H9 (cell line): ENCODE measurements around the gene CACNA1D. TPM values are rescaled to one million over a fixed set of nuclear protein-coding genes. Genes with fewer than 3 reads are reported as not detected.

Experiments
- DNase-seq: peaks from one replicate; pipeline ENCODE4 v3.0.0-alpha.2; 2017
- H2AFZ ChIP-seq: one replicate; pipeline ENCODE4 v1.6.1; 2013; ENCODE audit warnings: mild to moderate bottlenecking, low read length, control low read depth, moderate library complexity
- H2AK5ac ChIP-seq: 2 replicates; pipeline ENCODE4 v1.6.1; 2013; ENCODE audit warnings: low read length, control low read depth, mixed read lengths; ENCODE audit not compliant: insufficient read length
- H2BK120ac ChIP-seq: one replicate; pipeline ENCODE4 v1.6.1; 2013; ENCODE audit warnings: low read depth, mild to moderate bottlenecking, low read length, control low read depth, inconsistent platforms; ENCODE audit not compliant: poor library complexity, severe bottlenecking
- H2BK12ac ChIP-seq: 2 replicates; pipeline ENCODE4 v1.6.1; 2013; ENCODE audit warnings: low read length, control low read depth, mixed read lengths, low read depth; ENCODE audit not compliant: insufficient read length
- H2BK15ac ChIP-seq: 2 replicates; pipeline ENCODE4 v1.6.1; 2013; ENCODE audit warnings: low read depth, low read length, control low read depth
- H2BK20ac ChIP-seq: one replicate; pipeline ENCODE4 v1.6.1; 2013; ENCODE audit warnings: low read depth, mild to moderate bottlenecking, low read length, control low read depth, inconsistent platforms; ENCODE audit not compliant: poor library complexity, severe bottlenecking
- H2BK5ac ChIP-seq: 2 replicates; pipeline ENCODE4 v1.6.1; 2013; ENCODE audit warnings: low read length, control low read depth, mixed read lengths; ENCODE audit not compliant: insufficient read length
- H3K14ac ChIP-seq: 2 replicates; pipeline ENCODE4 v1.6.1; 2013; ENCODE audit warnings: low read length, control low read depth; ENCODE audit not compliant: insufficient read depth
- H3K18ac ChIP-seq: 2 replicates; pipeline ENCODE4 v1.6.1; 2013; ENCODE audit warnings: low read depth, mild to moderate bottlenecking, mixed read lengths, low read length, control low read depth; ENCODE audit not compliant: insufficient read length
- H3K23ac ChIP-seq: 2 replicates; pipeline ENCODE4 v1.6.1; 2013; ENCODE audit warnings: low read length, control low read depth, mixed read lengths, low read depth; ENCODE audit not compliant: insufficient read length
- H3K23me2 ChIP-seq: 2 replicates; pipeline ENCODE4 v1.6.1; 2013; ENCODE audit warnings: low read depth, mild to moderate bottlenecking, mixed read lengths, low read length, control low read depth; ENCODE audit not compliant: insufficient read length, poor library complexity, severe bottlenecking
- H3K27ac ChIP-seq: 2 replicates; pipeline ENCODE4 v1.5.1; 2013; ENCODE audit warnings: low read length, control low read depth, mixed read lengths, low read depth; ENCODE audit not compliant: insufficient read length
- H3K27me3 ChIP-seq: 2 replicates; pipeline ENCODE4 v1.6.1; 2013; ENCODE audit warnings: low read length, control low read depth, inconsistent platforms; ENCODE audit not compliant: insufficient read depth
- H3K4ac ChIP-seq: 2 replicates; pipeline ENCODE4 v1.6.1; 2013; ENCODE audit warnings: low read depth, mild to moderate bottlenecking, control low read depth, inconsistent platforms, low read length, moderate library complexity
- H3K4me1 ChIP-seq: 2 replicates; pipeline ENCODE4 v1.6.1; 2013; ENCODE audit warnings: low read length, control low read depth, inconsistent platforms; ENCODE audit not compliant: insufficient read depth
- H3K4me2 ChIP-seq: 2 replicates; pipeline ENCODE4 v1.6.1; 2013; ENCODE audit warnings: low read length, control low read depth, mixed read lengths; ENCODE audit not compliant: insufficient read length, insufficient read depth
- H3K56ac ChIP-seq: 2 replicates; pipeline ENCODE4 v1.6.1; 2013; ENCODE audit warnings: low read depth, mild to moderate bottlenecking, mixed read lengths, low read length, control low read depth; ENCODE audit not compliant: insufficient read length
- H3K79me1 ChIP-seq: 2 replicates; pipeline ENCODE4 v1.6.1; 2013; ENCODE audit warnings: low read depth, mild to moderate bottlenecking, moderate library complexity, low read length, control low read depth, inconsistent platforms; ENCODE audit not compliant: insufficient read depth, poor library complexity, severe bottlenecking
- H3K79me2 ChIP-seq: 2 replicates; pipeline ENCODE4 v1.6.1; 2013; ENCODE audit warnings: low read length, control low read depth, inconsistent platforms; ENCODE audit not compliant: insufficient read depth
- H3K9ac ChIP-seq: 2 replicates; pipeline ENCODE4 v1.6.1; 2013; ENCODE audit warnings: low read length, control low read depth, mixed read lengths; ENCODE audit not compliant: insufficient read length; ENCODE audit errors: extremely low read depth
- H3K9me3 ChIP-seq: one replicate; pipeline ENCODE4 v1.6.1; 2013; ENCODE audit warnings: low read depth, low read length, inconsistent platforms; ENCODE audit not compliant: control insufficient read depth
- H3T11ph ChIP-seq: one replicate; pipeline ENCODE4 v1.6.1; 2013; ENCODE audit warnings: mild to moderate bottlenecking, low read length, control low read depth, inconsistent platforms
- H4K20me1 ChIP-seq: one replicate; pipeline ENCODE4 v1.6.1; 2013; ENCODE audit not compliant: control insufficient read depth, insufficient read length, insufficient read depth
- H4K5ac ChIP-seq: 2 replicates; pipeline ENCODE4 v1.6.1; 2013; ENCODE audit warnings: low read depth, mild to moderate bottlenecking, mixed read lengths, low read length, control low read depth; ENCODE audit not compliant: insufficient read length
- H4K8ac ChIP-seq: replicated peaks from 2 replicates; pipeline ENCODE4 v1.6.1; 2013; ENCODE audit warnings: low read length, control low read depth, mixed read lengths, low read depth; ENCODE audit not compliant: insufficient read length
- H4K91ac ChIP-seq: 2 replicates; pipeline ENCODE4 v1.6.1; 2013; ENCODE audit warnings: low read depth, mild to moderate bottlenecking, moderate library complexity, mixed read lengths, low read length, control low read depth; ENCODE audit not compliant: insufficient read length
- H3K27ac Mint-ChIP-seq, 3 experiments: 2 replicates in 2 of 3; 3 replicates in 1 of 3; pipeline ENCODE4 v1.8.0; 2020 to 2021; ENCODE audit warnings: mixed read lengths in 3 of 3, mild to moderate bottlenecking in 1 of 3, moderate library complexity in 1 of 3
- H3K27me3 Mint-ChIP-seq: 2 replicates; pipeline ENCODE4 v1.8.0; 2021; ENCODE audit warnings: low read depth, mild to moderate bottlenecking, moderate library complexity, mixed read lengths
- H3K36me3 Mint-ChIP-seq, 3 experiments: 2 replicates in 2 of 3; 3 replicates in 1 of 3; pipeline ENCODE4 v1.8.0; 2020 to 2021; ENCODE audit warnings: low read depth in 3 of 3, mixed read lengths in 3 of 3; ENCODE audit not compliant: insufficient read depth in 1 of 3
- H3K4me1 Mint-ChIP-seq, 2 experiments: 2 replicates each; pipeline ENCODE4 v1.8.0; 2020; ENCODE audit warnings: mixed read lengths in 2 of 2
- H3K4me3 Mint-ChIP-seq, 2 experiments: 2 replicates in 1 of 2; 3 replicates in 1 of 2; pipeline ENCODE4 v1.8.0; 2020 to 2021; ENCODE audit warnings: mild to moderate bottlenecking in 2 of 2, mixed read lengths in 2 of 2, moderate library complexity in 1 of 2
- H3K9me3 Mint-ChIP-seq, 2 experiments: 2 replicates in 1 of 2; 3 replicates in 1 of 2; pipeline ENCODE4 v1.8.0; 2020; ENCODE audit warnings: mild to moderate bottlenecking in 2 of 2, mixed read lengths in 2 of 2, moderate library complexity in 1 of 2
- WGBS: extraction: QIAGEN DNeasy Blood & Tissue Kit; methylation state at CpG from one replicate; pipeline ENCODE4 v1.1.7; 2013; ENCODE audit warnings: missing lambda C conversion rate, low lambda C conversion rate, mixed read lengths; ENCODE audit not compliant: insufficient read length; ENCODE audit errors: extremely low coverage; 5-methylcytosine and 5-hydroxymethylcytosine counted together
- total RNA-seq: library from RNA; stranded (reverse); gene quantifications from 2 replicates; pipeline ENCODE4 v1.2.1, GENCODE V29; 2021
- TF ChIP-seq, protein P1 (sequence below): fragments of 200-600 bp; sonication (generic); conservative IDR thresholded peaks from 3 replicates; pipeline ENCODE4 v1.8.0; 2021; ENCODE audit warnings: antibody characterized with exemption, mild to moderate bottlenecking

The CACNA1D gene
- total RNA-seq, 1 experiment from 2014 or later, result 3.5 TPM

DNA sequence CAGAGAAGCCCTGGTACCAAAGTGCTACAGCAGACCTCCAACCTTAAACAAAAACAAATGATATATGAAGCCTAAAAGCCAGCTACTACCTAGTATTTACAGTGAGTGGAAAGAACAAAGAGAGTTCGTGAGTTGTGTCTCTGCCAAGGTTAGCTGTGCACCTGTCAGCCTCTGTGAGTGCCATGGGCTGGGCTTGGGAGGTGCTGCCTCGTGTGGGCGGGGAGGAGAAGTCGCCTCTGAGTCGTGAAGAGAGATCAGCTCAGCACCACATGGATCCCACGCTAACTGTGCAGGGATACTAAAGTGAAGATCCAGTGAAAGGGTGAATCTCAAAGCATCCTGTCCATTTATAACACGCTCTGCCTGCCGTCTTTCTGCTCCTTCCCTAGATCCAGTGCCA lies 249.9 kb downstream of the CACNA1D start:
- Mint-ChIP-seq H3K9me3 (no peaks in the 10 kb centered on the region), H3K4me1 (peaks cover 36 to 44% of the 10 kb centered on the region in 2 experiments), H3K36me3 (no peaks in the 10 kb centered on the region; a peak in 2 of 7 replicates), H3K4me3 (no peak overlapping the region), H3K27ac (peak overlapping the region in 1 of 3 experiments; percentile 40; a peak in 2 of 7 replicates), H3K27me3 (peaks cover 19% of the 10 kb centered on the region)
- Histone ChIP-seq H2BK15ac (no peak overlapping the region), H3K23ac (no peak overlapping the region), H3T11ph (no peak overlapping the region), H3K4me1 (peaks cover 16% of the 10 kb centered on the region; the same call in 1 of the 2 replicates), H3K23me2 (no peaks in the 10 kb centered on the region), H2BK5ac (no peak overlapping the region), H3K27me3 (no peaks in the 10 kb centered on the region), H3K27ac (no peak overlapping the region), H2BK120ac (no peak overlapping the region), H3K56ac (no peak overlapping the region), H3K4me2 (no peak overlapping the region), H2BK20ac (no peak overlapping the region), H2AFZ (no peak overlapping the region), H3K79me2 (no peaks in the 10 kb centered on the region), H3K9me3 (no peaks in the 10 kb centered on the region), H4K91ac (no peak overlapping the region), H4K5ac (no peak overlapping the region), H2AK5ac (no peak overlapping the region), H2BK12ac (no peak overlapping the region), H3K9ac (no peak overlapping the region), H3K14ac (no peak overlapping the region), H4K20me1 (no peaks in the 10 kb centered on the region), H3K79me1 (no peaks in the 10 kb centered on the region), H3K18ac (no peak overlapping the region), H4K8ac (no peak overlapping the region), H3K4ac (no peak overlapping the region)
- TF ChIP-seq, protein P1, sequence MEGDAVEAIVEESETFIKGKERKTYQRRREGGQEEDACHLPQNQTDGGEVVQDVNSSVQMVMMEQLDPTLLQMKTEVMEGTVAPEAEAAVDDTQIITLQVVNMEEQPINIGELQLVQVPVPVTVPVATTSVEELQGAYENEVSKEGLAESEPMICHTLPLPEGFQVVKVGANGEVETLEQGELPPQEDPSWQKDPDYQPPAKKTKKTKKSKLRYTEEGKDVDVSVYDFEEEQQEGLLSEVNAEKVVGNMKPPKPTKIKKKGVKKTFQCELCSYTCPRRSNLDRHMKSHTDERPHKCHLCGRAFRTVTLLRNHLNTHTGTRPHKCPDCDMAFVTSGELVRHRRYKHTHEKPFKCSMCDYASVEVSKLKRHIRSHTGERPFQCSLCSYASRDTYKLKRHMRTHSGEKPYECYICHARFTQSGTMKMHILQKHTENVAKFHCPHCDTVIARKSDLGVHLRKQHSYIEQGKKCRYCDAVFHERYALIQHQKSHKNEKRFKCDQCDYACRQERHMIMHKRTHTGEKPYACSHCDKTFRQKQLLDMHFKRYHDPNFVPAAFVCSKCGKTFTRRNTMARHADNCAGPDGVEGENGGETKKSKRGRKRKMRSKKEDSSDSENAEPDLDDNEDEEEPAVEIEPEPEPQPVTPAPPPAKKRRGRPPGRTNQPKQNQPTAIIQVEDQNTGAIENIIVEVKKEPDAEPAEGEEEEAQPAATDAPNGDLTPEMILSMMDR, result peak; percentile 44; the same call in 2 of the 3 replicates
- WGBS, result no CpG with 5 or more reads among the region's 8 CpGs
- DNase-seq, result peak; percentile 67
